Measurements from ENCODE around the gene SWT1.

The SWT1 gene

DNA sequence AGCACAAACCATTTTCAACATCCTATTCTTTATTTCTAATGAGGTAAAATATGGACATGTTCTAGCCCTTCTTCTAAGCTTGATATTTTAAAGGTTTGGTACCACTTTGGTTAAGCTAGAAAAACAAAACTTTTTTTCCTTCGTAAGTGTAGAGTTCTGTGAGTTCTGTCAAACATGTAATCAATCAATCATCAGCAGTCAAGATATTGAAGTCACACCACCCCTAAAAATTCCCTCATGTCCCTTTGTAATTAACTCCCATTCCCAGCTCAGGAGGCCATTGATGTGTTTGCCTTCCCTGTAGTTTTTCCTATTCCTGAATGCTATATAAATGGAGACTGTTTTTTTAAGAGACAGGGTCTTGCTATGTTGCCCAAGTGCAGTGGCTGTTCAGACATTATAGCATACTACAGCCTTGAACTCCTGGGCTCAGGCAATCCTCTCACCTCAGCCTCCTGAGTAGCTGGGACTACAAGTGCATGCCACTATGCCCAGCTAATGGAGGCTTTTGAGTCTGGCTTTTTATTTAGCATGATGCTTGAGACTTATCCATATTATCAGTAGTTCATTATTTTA, 137.1 kb downstream of the SWT1 start:
- Histone ChIP-seq H3K4me1 (ENCODE audit: insufficient read depth, low read length) (no peaks in the 10 kb centered on the region), H2AFZ (ENCODE audit: low read depth, low read length) (no peak overlapping the region), H3K9ac (ENCODE audit: low read depth, low read length) (no peak overlapping the region), H3K27me3 (ENCODE audit: insufficient read depth, low read length, poor library complexity) (no peaks in the 10 kb centered on the region), H4K20me1 (ENCODE audit: insufficient read depth, low read length) (no peaks in the 10 kb centered on the region; the same call in 1 of the 2 replicates), H3K4me2 (ENCODE audit: insufficient read depth, low read length) (no peak overlapping the region), H3K27ac (ENCODE audit: low read length) (no peak overlapping the region), H3K36me3 (ENCODE audit: insufficient read depth, low read length) (peaks cover 53% of the 10 kb centered on the region), H3K9me3 (ENCODE audit: insufficient read depth, low read length, severe bottlenecking) (no peaks in the 10 kb centered on the region), H3K4me3 (ENCODE audit: low read depth in 1 of 2, low read length in 2 of 2) (no peak overlapping the region), H3K79me2 (ENCODE audit: insufficient read depth, low read length) (no peaks in the 10 kb centered on the region)
- no peak for ATAC-seq (ENCODE audit: insufficient read depth, low read depth)
- TF ChIP-seq CTCF (IDR thresholded peaks at IDR 0.05; ENCODE audit: borderline replicate concordance, extremely low read depth, low read length, poor library complexity, severe bottlenecking) (no peak), EZH2 (IDR thresholded peaks at IDR 0.05; ENCODE audit: borderline replicate concordance, low read depth, low read length, severe bottlenecking) (no peak)
- no peak for DNase-seq

- H3K4me2 ChIP-seq (ENCODE audit: insufficient read depth, low read length) = no peak overlapping the region
- TF ChIP-seq EZH2 (IDR thresholded peaks at IDR 0.05; ENCODE audit: borderline replicate concordance, low read depth, low read length, severe bottlenecking) (no peak), CTCF (IDR thresholded peaks at IDR 0.05; ENCODE audit: borderline replicate concordance, extremely low read depth, low read length, poor library complexity, severe bottlenecking) (no peak)
- no peak overlapping the region for H3K27ac ChIP-seq (ENCODE audit: low read length)
- H3K79me2 ChIP-seq (ENCODE audit: insufficient read depth, low read length) = no peaks in the 10 kb centered on the region
- no peaks in the 10 kb centered on the region for H3K4me1 ChIP-seq (ENCODE audit: insufficient read depth, low read length)
- H3K4me3 ChIP-seq (ENCODE audit: low read depth in 1 of 2, low read length in 2 of 2) = no peak overlapping the region
- H3K9ac ChIP-seq (ENCODE audit: low read depth, low read length) = no peak overlapping the region
- no peaks in the 10 kb centered on the region; the same call in 1 of the 2 replicates for H4K20me1 ChIP-seq (ENCODE audit: insufficient read depth, low read length)
- H2AFZ ChIP-seq (ENCODE audit: low read depth, low read length) = no peak overlapping the region
- peaks cover 63% of the 10 kb centered on the region for H3K36me3 ChIP-seq (ENCODE audit: insufficient read depth, low read length)
- no peaks in the 10 kb centered on the region for H3K9me3 ChIP-seq (ENCODE audit: insufficient read depth, low read length, severe bottlenecking)
- ATAC-seq (ENCODE audit: insufficient read depth, low read depth) (no peak), DNase-seq (no peak)
- H3K27me3 ChIP-seq (ENCODE audit: insufficient read depth, low read length, poor library complexity) = no peaks in the 10 kb centered on the region
These were observed 138.1 kb downstream of the SWT1 start for GRCh38 chr1:185295091-185295490.

DNA sequence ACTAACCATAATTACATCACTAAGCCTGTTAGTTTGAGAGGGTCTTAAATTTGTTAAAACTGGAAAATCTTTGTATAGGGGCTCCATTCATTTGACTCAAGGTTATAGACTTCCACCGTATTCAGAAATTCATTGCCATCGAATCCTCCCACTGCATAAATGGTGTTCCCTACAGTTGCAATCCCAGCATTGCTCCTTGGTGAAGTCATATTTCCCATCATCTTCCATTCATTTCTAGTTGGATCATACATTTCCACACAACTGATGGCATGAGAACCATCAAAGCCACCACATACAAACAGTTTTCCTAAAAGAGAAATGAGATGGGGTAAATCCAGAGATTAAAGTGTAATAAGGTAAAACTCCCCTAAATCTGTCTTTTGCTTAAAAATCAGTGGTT, 141.0 kb downstream of the SWT1 start:
- Histone ChIP-seq H3K4me1 (ENCODE audit: insufficient read depth, low read length) (no peaks in the 10 kb centered on the region), H3K4me3 (ENCODE audit: low read depth in 1 of 2, low read length in 2 of 2) (no peak overlapping the region), H4K20me1 (ENCODE audit: insufficient read depth, low read length) (no peaks in the 10 kb centered on the region; the same call in 1 of the 2 replicates), H3K9me3 (ENCODE audit: insufficient read depth, low read length, severe bottlenecking) (no peaks in the 10 kb centered on the region), H3K4me2 (ENCODE audit: insufficient read depth, low read length) (no peak overlapping the region), H3K79me2 (ENCODE audit: insufficient read depth, low read length) (no peaks in the 10 kb centered on the region), H3K27me3 (ENCODE audit: insufficient read depth, low read length, poor library complexity) (no peaks in the 10 kb centered on the region), H3K36me3 (ENCODE audit: insufficient read depth, low read length) (peaks cover 89% of the 10 kb centered on the region), H2AFZ (ENCODE audit: low read depth, low read length) (no peak overlapping the region), H3K9ac (ENCODE audit: low read depth, low read length) (no peak overlapping the region), H3K27ac (ENCODE audit: low read length) (no peak overlapping the region)
- DNase-seq (no peak), ATAC-seq (ENCODE audit: insufficient read depth, low read depth) (no peak)
- no peak for TF ChIP-seq CTCF (IDR thresholded peaks at IDR 0.05; ENCODE audit: borderline replicate concordance, extremely low read depth, low read length, poor library complexity, severe bottlenecking)

- Histone ChIP-seq H3K36me3 (ENCODE audit: insufficient read depth, low read length) (peaks cover 100% of the 10 kb centered on the region), H3K9me3 (ENCODE audit: insufficient read depth, low read length, severe bottlenecking) (no peaks in the 10 kb centered on the region)
These were observed 143.2 kb downstream of the SWT1 start for GRCh38 chr1:185300152-185300551.

More at GRCh38 chr1:185300152-185300551, 143.2 kb downstream of the SWT1 start:
- H3K4me2 ChIP-seq (ENCODE audit: insufficient read depth, low read length) = no peak overlapping the region
- ATAC-seq (ENCODE audit: insufficient read depth, low read depth) (no peak), DNase-seq (no peak)
- no peak overlapping the region for H3K4me3 ChIP-seq (ENCODE audit: low read depth in 1 of 2, low read length in 2 of 2)
- H3K4me1 ChIP-seq (ENCODE audit: insufficient read depth, low read length) = no peaks in the 10 kb centered on the region
- H3K79me2 ChIP-seq (ENCODE audit: insufficient read depth, low read length) = no peaks in the 10 kb centered on the region
- no peak overlapping the region for H3K27ac ChIP-seq (ENCODE audit: low read length)
- peaks cover 3% of the 10 kb centered on the region; the same call in 1 of the 2 replicates for H4K20me1 ChIP-seq (ENCODE audit: insufficient read depth, low read length)
- H3K9ac ChIP-seq (ENCODE audit: low read depth, low read length) = no peak overlapping the region
- H3K27me3 ChIP-seq (ENCODE audit: insufficient read depth, low read length, poor library complexity) = no peaks in the 10 kb centered on the region
- TF ChIP-seq CTCF (IDR thresholded peaks at IDR 0.05; ENCODE audit: borderline replicate concordance, extremely low read depth, low read length, poor library complexity, severe bottlenecking) (no peak), EZH2 (IDR thresholded peaks at IDR 0.05; ENCODE audit: borderline replicate concordance, low read depth, low read length, severe bottlenecking) (no peak)
- no peak overlapping the region for H2AFZ ChIP-seq (ENCODE audit: low read depth, low read length)
